ENCODE measurements around the gene SMURF1.

The SMURF1 gene

GRCh38 chr7:99141334-99141733 lies 2.6 kb downstream of the SMURF1 start:
- DNase-seq = no peak

DNA sequence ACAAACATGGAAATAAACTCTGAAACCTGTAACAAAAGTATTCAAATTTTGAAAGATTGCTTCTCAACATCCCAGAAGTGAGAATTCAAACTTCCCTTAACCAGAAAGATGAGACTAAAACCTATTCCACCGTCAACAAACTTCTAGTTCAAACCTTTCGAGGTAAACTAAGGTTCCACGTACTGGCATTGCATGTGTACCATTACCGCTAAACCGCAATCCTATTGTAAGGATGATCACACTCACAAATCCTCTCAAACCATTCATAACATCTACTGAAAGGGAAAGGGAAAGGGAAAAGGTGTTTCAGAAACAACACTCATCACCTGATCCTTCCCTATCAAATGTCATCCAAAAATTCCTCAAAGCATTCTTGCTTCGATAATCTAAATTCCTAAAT lies 3.1 kb downstream of the SMURF1 start:
- DNase-seq = no peak

- no peak for DNase-seq
Observed at GRCh38 chr7:99139036-99139435, 4.9 kb downstream of the SMURF1 start.

DNA sequence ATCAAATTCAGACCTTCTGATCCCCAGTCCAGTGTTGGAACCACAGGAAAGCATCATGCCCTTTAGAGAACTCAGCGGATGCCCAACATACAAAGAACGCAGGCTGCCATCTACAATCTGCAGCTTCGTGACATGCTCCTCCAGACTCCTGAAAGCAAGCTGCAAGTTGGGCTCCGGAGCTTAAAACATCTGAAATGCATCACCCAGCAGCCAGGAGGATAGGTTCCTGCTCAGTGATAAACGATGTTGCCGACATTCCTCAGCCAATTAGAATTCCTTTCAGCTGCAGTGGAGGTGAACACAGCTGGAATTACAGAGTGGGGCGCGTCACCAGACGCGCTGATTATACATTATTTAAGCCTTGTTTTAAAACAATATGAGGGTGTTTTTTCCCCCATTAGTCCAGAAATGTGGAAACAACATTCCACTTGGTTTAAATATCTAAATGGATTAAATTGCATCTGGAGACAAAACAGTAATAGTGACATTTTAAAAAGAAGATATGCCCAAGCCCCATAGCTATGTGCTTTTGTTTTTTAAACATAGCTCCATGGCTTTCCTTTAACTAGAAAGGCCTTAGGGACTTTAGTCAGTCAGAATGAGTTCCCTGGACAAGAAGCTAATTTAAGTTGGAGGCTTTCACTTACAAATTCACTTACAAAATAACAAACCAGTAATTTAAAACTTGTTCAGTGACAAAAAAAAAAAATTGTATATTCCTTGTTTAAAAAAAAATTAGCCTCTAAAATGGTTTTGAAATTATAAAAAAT lies 6.3 kb downstream of the SMURF1 start:
- DNase-seq = no peak

GRCh38 chr7:99135938-99136337 lies 8.0 kb downstream of the SMURF1 start:
- no peak for DNase-seq

GRCh38 chr7:99133766-99134564 lies 9.9 kb downstream of the SMURF1 start:
- no peak for DNase-seq

DNA sequence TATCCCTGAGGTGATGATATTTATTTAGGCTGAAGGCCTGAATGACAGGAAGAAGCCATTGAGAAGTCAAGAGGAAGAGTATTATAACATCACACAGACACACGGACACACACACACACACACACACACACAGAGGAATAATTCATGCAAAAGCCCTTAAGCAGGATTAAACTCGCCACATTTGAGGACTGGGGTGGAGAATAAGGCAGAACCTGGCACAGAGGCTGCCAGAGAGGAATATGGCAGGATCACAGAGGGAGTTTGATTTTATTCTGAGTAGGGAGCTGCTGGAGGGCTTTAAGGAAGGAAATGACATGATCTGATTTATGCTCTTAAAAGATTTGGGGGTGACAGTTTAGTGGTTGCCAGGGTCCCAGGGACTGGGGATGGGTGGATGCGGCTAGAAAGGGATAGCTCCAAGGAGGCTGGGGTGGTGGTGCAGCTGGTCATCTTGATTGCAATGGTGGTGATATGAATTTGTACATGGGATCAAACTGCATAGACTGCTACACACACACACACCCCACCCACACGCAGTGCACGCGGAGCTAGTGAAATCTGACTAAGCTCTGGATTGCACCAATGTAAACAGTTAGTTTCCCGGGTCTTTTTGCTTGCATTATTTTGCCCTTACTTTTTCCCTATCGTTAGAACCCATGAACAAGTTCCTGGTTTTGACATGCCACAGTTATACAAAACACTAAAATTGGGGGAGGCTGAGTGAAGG lies 11.2 kb downstream of the SMURF1 start:
- no peak for DNase-seq

GRCh38 chr7:99131290-99131689 lies 12.6 kb downstream of the SMURF1 start:
- no peak for DNase-seq

DNA sequence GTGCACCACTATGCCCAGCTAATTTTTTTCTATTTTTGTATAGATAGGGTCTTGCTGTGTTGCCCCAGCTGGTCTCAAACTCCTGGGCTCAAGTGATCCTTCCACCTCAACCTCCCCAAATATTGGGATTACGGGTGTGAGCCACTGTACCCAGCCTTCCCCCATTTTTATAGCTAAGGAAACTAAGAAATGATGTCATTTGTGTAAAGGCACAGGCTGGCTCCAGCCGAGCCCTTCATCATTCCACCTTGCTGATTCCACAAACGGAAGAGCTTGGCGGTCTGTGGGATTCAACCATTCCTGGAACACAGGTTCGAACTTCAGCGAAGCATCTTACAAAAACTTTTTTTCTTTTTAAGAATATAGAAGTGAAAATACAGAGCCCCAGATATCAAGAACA lies 14.4 kb downstream of the SMURF1 start:
- DNase-seq = no peak

DNA sequence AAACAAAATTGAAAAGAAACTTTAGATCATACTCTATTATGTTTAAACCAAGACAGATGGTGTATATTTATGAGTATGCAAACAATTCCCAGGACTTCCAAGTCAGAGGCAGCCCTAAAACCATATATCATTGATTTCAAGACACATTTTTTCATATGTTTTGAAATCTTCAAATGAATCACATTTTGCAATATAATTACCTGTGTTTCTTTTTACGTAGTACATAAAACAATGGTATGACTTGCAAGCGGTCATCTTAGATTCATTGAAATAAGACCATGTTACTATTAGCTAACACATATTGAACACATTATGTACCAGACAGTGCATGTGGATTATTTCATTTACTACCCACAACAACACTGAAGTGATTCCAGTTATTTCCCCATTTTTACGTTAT lies 14.9 kb downstream of the SMURF1 start:
- no peak for DNase-seq

DNA sequence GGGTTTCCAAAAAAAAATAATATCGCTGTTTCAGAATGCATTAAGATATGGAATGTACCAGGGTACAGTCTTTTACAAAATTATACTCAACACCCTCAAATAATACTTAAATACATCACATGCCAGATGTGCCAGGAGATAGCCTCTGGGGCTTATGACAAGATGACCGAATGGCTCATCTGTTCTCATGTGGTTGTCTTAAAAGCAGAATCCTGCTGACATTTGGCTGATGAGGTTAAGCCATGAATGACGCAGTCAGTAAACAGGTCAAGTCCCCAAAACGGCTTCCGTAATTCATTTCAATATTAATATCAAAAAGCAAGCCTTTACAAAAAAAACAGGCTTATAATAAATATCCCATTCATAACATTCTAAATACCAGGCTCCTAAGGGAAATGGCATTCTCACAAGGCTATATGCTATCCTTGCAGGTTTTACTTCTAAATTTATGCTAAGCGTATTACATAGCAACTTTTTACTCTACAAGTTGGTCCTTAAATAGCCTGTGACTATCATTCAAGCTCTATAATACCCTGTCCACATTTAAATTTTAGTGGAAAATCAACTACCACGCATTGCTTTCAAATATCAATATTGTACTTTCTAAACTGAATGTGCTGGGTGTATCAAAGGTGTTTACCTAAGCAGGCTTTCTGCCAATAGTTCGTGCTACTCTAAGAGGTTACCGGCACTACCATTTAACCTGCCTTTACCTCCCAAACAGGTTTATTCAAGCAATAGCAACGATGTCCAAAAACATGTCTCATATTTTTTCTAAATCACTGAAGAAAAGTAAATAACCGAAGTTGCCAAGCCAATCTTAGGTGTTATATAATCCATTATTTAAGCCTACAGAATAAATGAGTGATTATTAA lies 15.6 kb downstream of the SMURF1 start:
- DNase-seq = no peak

GRCh38 chr7:99127636-99128035 lies 16.3 kb downstream of the SMURF1 start:
- DNase-seq = no peak

GRCh38 chr7:99126921-99127553 lies 16.9 kb downstream of the SMURF1 start:
- no peak for DNase-seq

- DNase-seq = no peak
Observed at GRCh38 chr7:99125505-99125865, 18.4 kb downstream of the SMURF1 start.

- DNase-seq = no peak
Observed at GRCh38 chr7:99124751-99125504, 19.0 kb downstream of the SMURF1 start.

DNA sequence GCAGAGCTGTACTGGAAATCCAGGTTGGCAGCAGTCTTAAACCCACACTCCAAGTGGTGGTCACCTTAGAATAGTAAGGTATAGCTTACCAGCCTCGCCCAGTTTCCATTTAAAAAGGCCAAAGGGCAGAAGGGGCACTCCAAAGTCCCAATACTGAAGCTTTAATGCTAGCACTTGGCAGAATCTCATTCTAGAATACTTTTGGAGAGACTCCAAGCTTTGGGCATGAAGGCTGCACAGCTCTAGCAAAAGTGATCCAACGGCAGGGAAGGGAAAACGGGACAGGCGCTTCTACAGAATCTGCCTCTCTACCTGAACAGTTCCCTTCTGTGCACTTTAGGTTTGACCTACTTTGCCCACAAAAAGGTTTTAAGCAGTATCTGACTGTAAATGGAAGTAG lies 19.7 kb downstream of the SMURF1 start:
- DNase-seq = no peak

DNA sequence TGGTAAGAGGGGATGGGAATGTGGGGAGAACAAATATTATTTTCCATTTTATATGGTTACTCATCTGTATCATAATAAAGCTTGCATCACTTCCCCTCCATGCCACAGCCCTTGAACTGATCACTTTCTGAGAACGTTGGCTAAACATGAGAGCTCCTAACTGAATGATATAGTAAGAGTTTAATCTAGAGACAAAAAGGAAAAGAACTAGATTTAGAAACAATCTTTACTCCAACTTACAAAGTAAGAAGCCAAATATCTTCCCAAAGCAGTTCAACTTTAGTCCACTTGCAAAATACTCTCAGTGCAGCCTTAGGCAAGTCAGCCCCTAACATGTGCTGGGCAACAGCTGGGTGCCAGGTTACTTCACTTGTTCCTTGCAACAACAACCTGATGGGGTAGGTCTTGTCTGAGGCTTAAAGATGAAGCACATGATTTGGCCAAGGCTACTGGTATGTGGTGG lies 20.3 kb downstream of the SMURF1 start:
- DNase-seq = no peak

- no peak for DNase-seq
Observed at GRCh38 chr7:99122762-99123161, 21.1 kb downstream of the SMURF1 start.

GRCh38 chr7:99121496-99122021 lies 22.3 kb downstream of the SMURF1 start:
- no peak for DNase-seq

DNA sequence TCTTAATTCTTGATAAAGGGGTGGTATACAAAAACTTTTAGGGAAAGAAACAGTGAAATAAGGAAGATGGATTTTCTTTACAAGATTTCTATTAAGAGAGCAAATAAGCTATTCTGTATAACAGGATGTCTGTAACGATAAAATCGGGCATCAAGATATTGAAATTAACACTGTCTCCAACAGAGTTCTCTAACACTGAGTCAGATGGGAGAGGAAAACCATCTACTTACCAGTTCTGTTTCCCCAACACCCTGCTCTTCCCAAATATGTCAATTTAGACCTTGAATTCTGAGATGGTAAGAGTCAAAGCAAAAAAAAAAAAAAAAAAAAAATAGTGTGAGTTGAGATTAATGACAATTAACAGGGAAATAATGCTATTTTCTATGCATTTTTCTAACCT lies 23.0 kb downstream of the SMURF1 start:
- no peak for DNase-seq

DNA sequence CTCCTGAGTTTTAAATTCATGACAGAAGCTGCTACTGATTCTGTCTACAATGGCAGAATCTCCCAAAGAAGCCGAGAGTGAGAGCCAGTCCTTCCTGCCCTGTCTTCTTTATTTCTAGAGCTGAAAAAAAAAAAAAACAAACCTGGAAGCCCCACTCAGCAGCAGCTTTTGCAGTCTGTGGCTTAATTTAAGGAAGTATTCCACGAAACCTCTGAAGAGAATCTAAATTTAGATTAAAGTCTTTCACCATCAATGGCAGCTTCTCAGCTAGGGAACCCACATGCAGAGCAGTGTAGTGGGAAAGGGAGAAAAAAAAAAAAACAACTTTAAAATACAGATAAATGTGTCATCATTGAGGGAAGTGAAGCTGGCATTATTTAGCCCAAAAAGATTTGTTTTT lies 23.4 kb downstream of the SMURF1 start:
- DNase-seq = no peak

Data from DMS79 (cell line).